ENCODE results near the gene TMEM120A. TPM values are rescaled to one million over a fixed set of nuclear protein-coding genes. Genes with fewer than 3 reads are reported as not detected.

The TMEM120A gene
- total and polyA plus RNA-seq, 4 donors, result 15.7 to 90.1 (median 57.6) TPM

GRCh38 chr7:75982306-75983064 lies 11.9 kb downstream of the TMEM120A start:
- Histone ChIP-seq H3K4me3 (no peak overlapping the region), H3K36me3 (ENCODE audit: control insufficient read depth in 4 of 4, insufficient read depth in 4 of 4, low read length in 4 of 4) (peaks cover 3 to 80% (median 22%) of the 10 kb centered on the region in 4 donors), H3K27ac (ENCODE audit: low read depth in 1 of 2, low read length in 1 of 2) (no peak overlapping the region), H3K9ac (ENCODE audit: insufficient read depth in 1 of 2, low read length in 2 of 2) (no peak overlapping the region), H3K27me3 (ENCODE audit: control insufficient read depth in 3 of 3, insufficient read depth in 3 of 3, low read length in 2 of 3) (no peaks in the 10 kb centered on the region), H3K4me1 (ENCODE audit: control insufficient read depth in 5 of 5, insufficient read depth in 5 of 5, low read length in 5 of 5) (no peaks in the 10 kb centered on the region), H3K9me3 (ENCODE audit: control insufficient read depth in 4 of 4, insufficient read depth in 3 of 4, low read length in 3 of 4) (no peaks in the 10 kb centered on the region)
- TF ChIP-seq, protein P1, sequence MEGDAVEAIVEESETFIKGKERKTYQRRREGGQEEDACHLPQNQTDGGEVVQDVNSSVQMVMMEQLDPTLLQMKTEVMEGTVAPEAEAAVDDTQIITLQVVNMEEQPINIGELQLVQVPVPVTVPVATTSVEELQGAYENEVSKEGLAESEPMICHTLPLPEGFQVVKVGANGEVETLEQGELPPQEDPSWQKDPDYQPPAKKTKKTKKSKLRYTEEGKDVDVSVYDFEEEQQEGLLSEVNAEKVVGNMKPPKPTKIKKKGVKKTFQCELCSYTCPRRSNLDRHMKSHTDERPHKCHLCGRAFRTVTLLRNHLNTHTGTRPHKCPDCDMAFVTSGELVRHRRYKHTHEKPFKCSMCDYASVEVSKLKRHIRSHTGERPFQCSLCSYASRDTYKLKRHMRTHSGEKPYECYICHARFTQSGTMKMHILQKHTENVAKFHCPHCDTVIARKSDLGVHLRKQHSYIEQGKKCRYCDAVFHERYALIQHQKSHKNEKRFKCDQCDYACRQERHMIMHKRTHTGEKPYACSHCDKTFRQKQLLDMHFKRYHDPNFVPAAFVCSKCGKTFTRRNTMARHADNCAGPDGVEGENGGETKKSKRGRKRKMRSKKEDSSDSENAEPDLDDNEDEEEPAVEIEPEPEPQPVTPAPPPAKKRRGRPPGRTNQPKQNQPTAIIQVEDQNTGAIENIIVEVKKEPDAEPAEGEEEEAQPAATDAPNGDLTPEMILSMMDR (IDR thresholded peaks at IDR 0.05; ENCODE audit: control extremely low read depth, extremely low read depth), result no peak
- ATAC-seq (ENCODE audit: insufficient read depth, low FRiP score), result no peak
- DNase-seq, result peak in 1 of 3 donors; percentile 11
- 93 to 97% methylated on average over 22 of the region's 22 CpGs for WGBS, 2 donors

DNA sequence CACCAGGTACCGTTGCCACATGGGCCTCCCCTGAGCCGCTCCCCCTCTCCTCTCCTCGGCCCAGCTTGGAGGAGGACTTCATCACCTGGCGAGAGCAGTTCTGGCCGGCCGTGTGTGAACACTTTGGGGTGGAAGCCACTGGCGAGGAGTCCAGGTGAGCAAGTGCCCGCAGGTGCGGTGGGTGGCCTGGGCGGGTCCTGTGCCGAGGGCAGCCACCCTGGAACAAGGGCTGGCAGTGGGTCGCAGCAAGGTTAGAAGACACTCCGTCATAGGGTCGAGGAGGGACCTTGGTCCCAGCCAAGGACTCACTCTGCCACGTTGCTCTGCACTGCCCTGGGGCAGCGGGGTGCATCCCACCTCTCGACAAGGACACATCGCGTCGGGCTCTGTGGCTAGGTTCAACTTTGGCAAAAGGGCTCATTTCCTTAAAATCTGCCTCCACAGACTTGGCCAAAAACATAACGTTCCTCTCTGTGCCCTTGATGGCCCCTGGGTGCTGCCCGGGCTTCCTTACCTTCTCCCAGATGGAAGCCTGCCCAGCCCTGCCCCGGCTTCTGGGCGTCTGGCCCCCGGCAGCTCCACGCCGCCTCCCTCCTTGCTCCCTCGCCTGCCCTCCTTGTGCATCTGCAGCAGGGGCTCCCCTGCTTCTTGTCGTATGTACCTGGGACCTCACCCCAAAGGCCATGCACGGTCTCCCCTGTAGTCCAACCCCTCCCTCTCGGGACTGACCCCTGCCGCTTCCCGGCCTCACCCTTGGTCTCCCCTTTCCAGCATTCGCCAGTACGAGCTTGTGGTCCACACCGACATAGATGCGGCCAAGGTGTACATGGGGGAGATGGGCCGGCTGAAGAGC lies 12.7 kb downstream of the TMEM120A start:
- no peak overlapping the region for H3K4me3 ChIP-seq
- no peak overlapping the region for H3K27ac ChIP-seq (ENCODE audit: low read depth in 1 of 2, low read length in 1 of 2)
- TF ChIP-seq, protein P1 (IDR thresholded peaks at IDR 0.05; ENCODE audit: control extremely low read depth, extremely low read depth), result no peak
- H3K9ac ChIP-seq (ENCODE audit: insufficient read depth in 1 of 2, low read length in 2 of 2), result no peak overlapping the region
- H3K4me1 ChIP-seq (ENCODE audit: control insufficient read depth in 5 of 5, insufficient read depth in 5 of 5, low read length in 5 of 5), result no peaks in the 10 kb centered on the region
- DNase-seq, result peak in 1 of 3 donors; percentile 12
- H3K9me3 ChIP-seq (ENCODE audit: control insufficient read depth in 4 of 4, insufficient read depth in 3 of 4, low read length in 3 of 4), result no peaks in the 10 kb centered on the region
- H3K36me3 ChIP-seq (ENCODE audit: control insufficient read depth in 4 of 4, insufficient read depth in 4 of 4, low read length in 4 of 4), result peaks cover 3 to 73% (median 22%) of the 10 kb centered on the region in 4 donors
- WGBS, 2 donors, result 89 to 92% methylated on average over 38 of the region's 38 CpGs
- H3K27me3 ChIP-seq (ENCODE audit: control insufficient read depth in 3 of 3, insufficient read depth in 3 of 3, low read length in 2 of 3), result no peaks in the 10 kb centered on the region
- ATAC-seq (ENCODE audit: insufficient read depth, low FRiP score), result no peak

- TF ChIP-seq, protein P1 (IDR thresholded peaks at IDR 0.05; ENCODE audit: control extremely low read depth, extremely low read depth), result no peak
- WGBS, 2 donors, result 86 to 91% methylated on average over 7 to 12 of the region's 12 CpGs
- no peak overlapping the region for H3K27ac ChIP-seq (ENCODE audit: low read depth in 1 of 2, low read length in 1 of 2)
- H3K27me3 ChIP-seq (ENCODE audit: control insufficient read depth in 3 of 3, insufficient read depth in 3 of 3, low read length in 2 of 3), result no peaks in the 10 kb centered on the region
- no peak for DNase-seq
- H3K9ac ChIP-seq (ENCODE audit: insufficient read depth in 1 of 2, low read length in 2 of 2), result no peak overlapping the region
- peaks cover 3 to 68% (median 21%) of the 10 kb centered on the region in 4 donors for H3K36me3 ChIP-seq (ENCODE audit: control insufficient read depth in 4 of 4, insufficient read depth in 4 of 4, low read length in 4 of 4)
- no peak overlapping the region for H3K4me3 ChIP-seq
- H3K4me1 ChIP-seq (ENCODE audit: control insufficient read depth in 5 of 5, insufficient read depth in 5 of 5, low read length in 5 of 5), result no peaks in the 10 kb centered on the region
- no peaks in the 10 kb centered on the region for H3K9me3 ChIP-seq (ENCODE audit: control insufficient read depth in 4 of 4, insufficient read depth in 3 of 4, low read length in 3 of 4)
- no peak for ATAC-seq (ENCODE audit: insufficient read depth, low FRiP score)
Observed at GRCh38 chr7:75981203-75981452, 13.3 kb downstream of the TMEM120A start.

Measured in lung (tissue), 12 donors.